GM12878 (cell line): ENCODE data around the gene DLG2. TPM values are rescaled to one million over a fixed set of nuclear protein-coding genes. Genes with fewer than 3 reads are reported as not detected.

Source experiments
- ATAC-seq: fragments of 200-7000 bp; cut with Tn5 transposase; 3 replicates; pipeline ENCODE4 v1.9.1; 2020; ENCODE audit warnings: mild to moderate bottlenecking, moderate library complexity
- BruUV-seq: library from RNA; stranded (reverse); fragments of 400-500 nt; replicated peaks from 2 replicates; lab custom pipeline; 2021; lab: Mats Ljungman, UMichigan
- CTCF ChIA-PET: fragments of 300-600 bp; sonication (Branson Sonifier 250); formaldehyde crosslinking; extraction: SDS; loops from one replicate; lab custom pipeline; 2021; ENCODE audit warnings: inconsistent platforms; lab: Yijun Ruan, JAX
- POLR2A ChIA-PET: fragments of 350-600 bp; formaldehyde crosslinking; extraction: SDS; loops from one replicate; lab custom pipeline; 2021; ENCODE audit warnings: inconsistent platforms; lab: Charles Lee
- RAD21 ChIA-PET: fragments of 300-600 bp; sonication (Branson Sonifier 250); formaldehyde crosslinking; loops from one replicate; lab custom pipeline; 2023; ENCODE audit warnings: antibody characterized with exemption; ENCODE audit not compliant: unreplicated experiment; lab: Charles Lee
- SMC1A ChIA-PET: fragments of 300-600 bp; sonication (Branson Sonifier 250); formaldehyde crosslinking; loops from one replicate; lab custom pipeline; 2023; ENCODE audit not compliant: unreplicated experiment, uncharacterized antibody; lab: Charles Lee
- DNase-seq: peaks from one replicate; pipeline ENCODE4 v3.0.0-alpha.2; 2011; ENCODE audit warnings: low read depth, low spot score
- FAIRE-seq: peaks from 3 replicates; lab custom pipeline; 2011; peaks lifted over from hg19 to GRCh38; lab: Jason Lieb, UNC
- H2AFZ ChIP-seq: 2 replicates; pipeline ENCODE4 v1.6.0; 2011; ENCODE audit warnings: low read depth, low read length, control low read depth; ENCODE audit not compliant: control insufficient read depth
- H3K27ac ChIP-seq: 2 replicates; pipeline ENCODE4 v1.5.1; 2011; ENCODE audit warnings: control low read depth; ENCODE audit not compliant: control insufficient read depth, insufficient read depth
- H3K27me3 ChIP-seq, 2 experiments: replicated peaks in 1 of 2; 2 replicates each; pipeline versions ENCODE4 v1.6.0 to v1.6.1; 2011; ENCODE audit warnings: low read length in 1 of 2; ENCODE audit not compliant: control insufficient read depth in 2 of 2, insufficient read depth in 2 of 2
- H3K36me3 ChIP-seq, 2 experiments: 2 replicates each; pipeline ENCODE4 v1.5.1; 2011; ENCODE audit warnings: low read length in 1 of 2; ENCODE audit not compliant: control insufficient read depth in 2 of 2, insufficient read depth in 2 of 2
- H3K4me1 ChIP-seq: 2 replicates; pipeline ENCODE4 v1.6.1; 2011; ENCODE audit warnings: mild to moderate bottlenecking, low read length, moderate library complexity, mixed read lengths; ENCODE audit not compliant: control insufficient read depth, insufficient read depth
- H3K4me2 ChIP-seq: 2 replicates; pipeline ENCODE4 v1.6.0; 2011; ENCODE audit warnings: control low read depth; ENCODE audit not compliant: control insufficient read depth, insufficient read depth
- H3K4me3 ChIP-seq: fragments of 200-600 bp; sonication (generic); 2 replicates; pipeline ENCODE4 v1.5.1; 2016
- H3K79me2 ChIP-seq: 2 replicates; pipeline ENCODE4 v1.6.0; 2011; ENCODE audit warnings: low read length; ENCODE audit not compliant: control insufficient read depth, insufficient read depth
- H3K9ac ChIP-seq: 2 replicates; pipeline ENCODE4 v1.8.0; 2011; ENCODE audit warnings: low read length, control low read depth, mixed read lengths; ENCODE audit not compliant: control insufficient read depth, insufficient read depth
- H3K9me3 ChIP-seq: replicated peaks from 3 replicates; pipeline ENCODE4 v1.5.1; 2011; ENCODE audit warnings: mild to moderate bottlenecking, low read length; ENCODE audit not compliant: control insufficient read depth, insufficient read depth
- H4K20me1 ChIP-seq: 2 replicates; pipeline ENCODE4 v1.6.0; 2011; ENCODE audit not compliant: control insufficient read depth, insufficient read depth
- ASH2L ChIP-seq: fragments of 300-600, 200-600 bp; sonication (generic); IDR thresholded peaks from 2 replicates; pipeline ENCODE4 v1.6.1; 2017; ENCODE audit warnings: low read depth, mild to moderate bottlenecking, borderline replicate concordance
- CBX5 ChIP-seq: sonication (generic); IDR thresholded peaks from 2 replicates; pipeline ENCODE4 v1.6.1; 2016; ENCODE audit warnings: low read depth, moderate library complexity, mild to moderate bottlenecking, inconsistent platforms
- CHD2 ChIP-seq: IDR thresholded peaks from 2 replicates; pipeline ENCODE4 v1.6.1; 2011; ENCODE audit warnings: low read depth, low read length, improper control_type of control experiment, borderline replicate concordance
- E4F1 ChIP-seq: fragments of 450-650 bp; IDR thresholded peaks from 2 replicates; pipeline ENCODE4 v1.6.1; 2018; ENCODE audit warnings: borderline replicate concordance, mild to moderate bottlenecking; ENCODE audit not compliant: partially characterized antibody
- FOXK2 ChIP-seq: fragments of 450-650 bp; IDR thresholded peaks from 2 replicates; pipeline ENCODE4 v1.6.1; 2017; ENCODE audit warnings: mild to moderate bottlenecking, moderate library complexity
- NFYB ChIP-seq: IDR thresholded peaks from 2 replicates; pipeline ENCODE4 v1.6.1; 2011; ENCODE audit warnings: low read depth, mild to moderate bottlenecking, low read length, improper control_type of control experiment, moderate library complexity; ENCODE audit not compliant: insufficient read depth
- NR2C2 ChIP-seq: IDR thresholded peaks from 2 replicates; pipeline ENCODE4 v1.6.1; 2011; ENCODE audit warnings: borderline replicate concordance, low read depth; ENCODE audit not compliant: control insufficient read depth, insufficient read length
- POLR2AphosphoS5 ChIP-seq: IDR thresholded peaks from 2 replicates; pipeline ENCODE4 v1.6.1; 2011; ENCODE audit warnings: mild to moderate bottlenecking, low read length, inconsistent platforms
- RCOR1 ChIP-seq: conservative IDR thresholded peaks from 2 replicates; pipeline ENCODE4 v1.6.1; 2012; ENCODE audit warnings: low read depth, low read length, improper control_type of control experiment
- USF1 ChIP-seq: IDR thresholded peaks from 2 replicates; pipeline ENCODE4 v1.6.1; 2011; ENCODE audit warnings: borderline replicate concordance, low read depth, mild to moderate bottlenecking, moderate library complexity, mixed read lengths, low read length; ENCODE audit not compliant: insufficient read depth; ENCODE audit errors: extremely low read length
- YY1 ChIP-seq: IDR thresholded peaks from 2 replicates; pipeline ENCODE4 v1.6.1; 2011; ENCODE audit warnings: low read depth, mild to moderate bottlenecking, low read length
- WGBS: methylation state at CpG from one replicate; pipeline ENCODE4 v1.1.6; 2016; ENCODE audit warnings: low lambda C conversion rate; ENCODE audit not compliant: insufficient replicate concordance, insufficient coverage; ENCODE audit errors: missing lambda C conversion rate; 5-methylcytosine and 5-hydroxymethylcytosine counted together
- in situ Hi-C: fragments of 300-500 bp; cut with MboI; formaldehyde crosslinking; loops from 9 replicates; pipeline ENCODE4 v1.14.3; 2018; ENCODE audit warnings: mixed read lengths
- intact Hi-C: fragments of 100-400 bp; cut with micrococcal nuclease; formaldehyde crosslinking; loops from one replicate; pipeline ENCODE4 v1.14.2; 2022; ENCODE audit not compliant: unreplicated experiment
- polyA plus RNA-seq, 11 experiments: library from polyadenylated mRNA; depleted of rRNA in 4 of 11; unstranded in 6 of 11; stranded (reverse) in 5 of 11; fragments of >200 nt; fragmentation: Nextera tagmentation in 4 of 11; fragmentation: Illumina TruSeq in 1 of 11; extraction: Ambion mirVana in 4 of 11; extraction: Trizol in 1 of 11; gene quantifications; 1 replicate in 1 of 11; 2 replicates in 10 of 11; pipeline versions ENCODE4 v1.2.1 to v1.2.3, GENCODE V29; 2011 to 2016; ENCODE audit warnings: inconsistent platforms in 2 of 11, missing spikeins in 2 of 11, low read depth in 1 of 11
- total RNA-seq, 4 experiments: library from RNA; depleted of rRNA in 3 of 4; stranded (reverse); fragments of >200 nt in 3 of 4; fragmentation: Illumina TruSeq in 1 of 4; extraction: Trizol in 1 of 4; gene quantifications; 2 replicates each; pipeline versions ENCODE4 v1.2.1 to v1.2.3, GENCODE V29; 2013 to 2021

DLG2 gene
- total and polyA plus RNA-seq, 10 of the 15 experiments (the other 5 are each of a cell fraction or from before 2014, with no cell fraction given) = 0.09 to 0.98 (median 0.35) TPM

GRCh38 chr11:84902445-84902844 lies 724.7 kb downstream of the DLG2 start:
- H3K27ac ChIP-seq = no peak overlapping the region
- H3K4me2 ChIP-seq = no peak overlapping the region
- H3K4me1 ChIP-seq = no peaks in the 10 kb centered on the region
- ChIA-PET POLR2A (no interaction called here), SMC1A (no interaction called here), RAD21 (no interaction called here), CTCF (no interaction called here)
- FAIRE-seq (no peak), ATAC-seq (no peak), DNase-seq (no peak)
- H3K79me2 ChIP-seq = no peaks in the 10 kb centered on the region
- no peak overlapping the region for H2AFZ ChIP-seq
- no peaks in the 10 kb centered on the region for H4K20me1 ChIP-seq
- BruUV-seq = no TSS peak
- intact Hi-C loops (no loop called here), in situ Hi-C loops (no loop called here)
- H3K9ac ChIP-seq = no peak overlapping the region
- no peak overlapping the region for H3K4me3 ChIP-seq
- TF ChIP-seq USF1 = no peak
- no peak for TF ChIP-seq E4F1
- TF ChIP-seq YY1 = no peak
- TF ChIP-seq FOXK2 = no peak
- no peak for TF ChIP-seq CHD2
- no peak for TF ChIP-seq NFYB
- TF ChIP-seq NR2C2 = no peak
- TF ChIP-seq ASH2L = no peak
- no peak for TF ChIP-seq RCOR1
- no peak for TF ChIP-seq POLR2AphosphoS5
- TF ChIP-seq CBX5 = no peak
- H3K27me3 ChIP-seq = no peaks in the 10 kb centered on the region
- 15% methylated on average over 3 of the region's 3 CpGs for WGBS
- H3K36me3 ChIP-seq = no peaks in the 10 kb centered on the region
- no peaks in the 10 kb centered on the region for H3K9me3 ChIP-seq
